ENCODE data around the gene SND1. TPM values are rescaled to one million over a fixed set of nuclear protein-coding genes. Genes with fewer than 3 reads are reported as not detected.

SND1 gene
- total RNA-seq, 1 experiment from 2014 or later: 218 TPM

DNA sequence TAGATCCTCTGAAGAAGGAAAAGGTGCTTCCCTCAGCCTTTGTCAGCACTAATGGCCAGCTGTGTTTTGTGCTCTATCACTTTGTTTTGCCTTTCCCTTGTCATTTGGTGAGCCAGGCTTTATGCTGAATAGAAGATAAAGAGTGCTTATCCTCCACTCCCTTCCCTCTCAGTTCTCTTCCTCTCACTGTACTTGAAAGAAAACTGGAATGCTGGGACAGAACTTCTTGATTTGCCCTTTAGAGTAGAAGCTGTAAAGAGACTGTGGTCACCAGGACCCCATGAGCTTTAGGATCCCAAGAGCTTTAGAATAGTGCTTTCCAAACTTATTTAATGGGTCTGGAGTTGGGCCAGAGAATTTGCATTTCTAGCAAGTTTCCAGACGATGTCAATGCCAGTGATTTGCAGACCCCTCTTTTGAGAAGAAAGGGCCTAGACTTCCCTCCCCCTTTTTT, 297.8 kb downstream of the SND1 start:
- no peak overlapping the region for H4K91ac ChIP-seq (ENCODE audit: insufficient read length, low read depth, low read length)
- H3K9ac ChIP-seq (ENCODE audit: extremely low read depth, insufficient read length, low read length): no peak overlapping the region
- H2AK5ac ChIP-seq (ENCODE audit: insufficient read length, low read length): no peak overlapping the region
- no peak overlapping the region for H3K18ac ChIP-seq (ENCODE audit: insufficient read length, low read depth, low read length)
- TF ChIP-seq, protein P1, sequence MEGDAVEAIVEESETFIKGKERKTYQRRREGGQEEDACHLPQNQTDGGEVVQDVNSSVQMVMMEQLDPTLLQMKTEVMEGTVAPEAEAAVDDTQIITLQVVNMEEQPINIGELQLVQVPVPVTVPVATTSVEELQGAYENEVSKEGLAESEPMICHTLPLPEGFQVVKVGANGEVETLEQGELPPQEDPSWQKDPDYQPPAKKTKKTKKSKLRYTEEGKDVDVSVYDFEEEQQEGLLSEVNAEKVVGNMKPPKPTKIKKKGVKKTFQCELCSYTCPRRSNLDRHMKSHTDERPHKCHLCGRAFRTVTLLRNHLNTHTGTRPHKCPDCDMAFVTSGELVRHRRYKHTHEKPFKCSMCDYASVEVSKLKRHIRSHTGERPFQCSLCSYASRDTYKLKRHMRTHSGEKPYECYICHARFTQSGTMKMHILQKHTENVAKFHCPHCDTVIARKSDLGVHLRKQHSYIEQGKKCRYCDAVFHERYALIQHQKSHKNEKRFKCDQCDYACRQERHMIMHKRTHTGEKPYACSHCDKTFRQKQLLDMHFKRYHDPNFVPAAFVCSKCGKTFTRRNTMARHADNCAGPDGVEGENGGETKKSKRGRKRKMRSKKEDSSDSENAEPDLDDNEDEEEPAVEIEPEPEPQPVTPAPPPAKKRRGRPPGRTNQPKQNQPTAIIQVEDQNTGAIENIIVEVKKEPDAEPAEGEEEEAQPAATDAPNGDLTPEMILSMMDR (conservative IDR thresholded peaks at IDR 0.05): no peak
- DNase-seq: no peak
- no CpG with 5 or more reads among the region's 1 CpG for WGBS (ENCODE audit: extremely low coverage, insufficient read length, low lambda C conversion rate)
- peaks cover 26 to 31% of the 10 kb centered on the region in 2 experiments for H3K4me1 Mint-ChIP-seq
- no peak overlapping the region for H2AFZ ChIP-seq (ENCODE audit: low read length)
- no peak overlapping the region for H2BK12ac ChIP-seq (ENCODE audit: insufficient read length, low read depth, low read length)
- no peak overlapping the region for H2BK20ac ChIP-seq (ENCODE audit: low read depth, low read length, poor library complexity, severe bottlenecking)
- no peak overlapping the region for H3K4me3 Mint-ChIP-seq
- no peak overlapping the region for H2BK120ac ChIP-seq (ENCODE audit: low read depth, low read length, poor library complexity, severe bottlenecking)
- no peak overlapping the region for H3K14ac ChIP-seq (ENCODE audit: insufficient read depth, low read length)
- no peaks in the 10 kb centered on the region for H3K27me3 ChIP-seq (ENCODE audit: insufficient read depth, low read length)
- H4K20me1 ChIP-seq (ENCODE audit: control insufficient read depth, insufficient read depth, insufficient read length): no peaks in the 10 kb centered on the region
- peaks cover 9% of the 10 kb centered on the region; the same call in 1 of the 2 replicates for H3K4me1 ChIP-seq (ENCODE audit: insufficient read depth, low read length)
- H3K23ac ChIP-seq (ENCODE audit: insufficient read length, low read depth, low read length): no peak overlapping the region
- no peaks in the 10 kb centered on the region for H3K9me3 ChIP-seq (ENCODE audit: control insufficient read depth, low read depth, low read length)
- no peak overlapping the region for H3K4me2 ChIP-seq (ENCODE audit: insufficient read depth, insufficient read length, low read length)
- H4K8ac ChIP-seq (replicated peaks; ENCODE audit: insufficient read length, low read depth, low read length): no peak overlapping the region
- H3K79me2 ChIP-seq (ENCODE audit: insufficient read depth, low read length): no peaks in the 10 kb centered on the region
- H3K4ac ChIP-seq (ENCODE audit: low read depth, low read length): no peak overlapping the region
- no peak overlapping the region for H3T11ph ChIP-seq (ENCODE audit: low read length)
- H2BK15ac ChIP-seq (ENCODE audit: low read depth, low read length): no peak overlapping the region
- H3K79me1 ChIP-seq (ENCODE audit: insufficient read depth, low read depth, low read length, poor library complexity, severe bottlenecking): no peaks in the 10 kb centered on the region
- no peak overlapping the region for H3K56ac ChIP-seq (ENCODE audit: insufficient read length, low read depth, low read length)
- peaks cover 0 to 6% (median 6%) of the 10 kb centered on the region in 3 experiments; a peak in 4 of 7 replicates for H3K36me3 Mint-ChIP-seq (ENCODE audit: insufficient read depth in 1 of 3, low read depth in 3 of 3)
- no peaks in the 10 kb centered on the region for H3K23me2 ChIP-seq (ENCODE audit: insufficient read length, low read depth, low read length, poor library complexity, severe bottlenecking)
- no peak overlapping the region for H3K27ac ChIP-seq (ENCODE audit: insufficient read length, low read depth, low read length)
- no peaks in the 10 kb centered on the region for H3K9me3 Mint-ChIP-seq
- H4K5ac ChIP-seq (ENCODE audit: insufficient read length, low read depth, low read length): no peak overlapping the region
- no peak overlapping the region for H2BK5ac ChIP-seq (ENCODE audit: insufficient read length, low read length)
- H3K27me3 Mint-ChIP-seq (ENCODE audit: low read depth): no peaks in the 10 kb centered on the region
- peak overlapping the region in 2 of 3 experiments; percentile 52 to 75; a peak in 1 of 7 replicates for H3K27ac Mint-ChIP-seq

Data from H9 (cell line).